PC-9 (cell line): ENCODE data around the gene MTHFD1L.

Experiments used
- EZH2 ChIP-seq: fragments of 200-600 bp; sonication (generic); IDR thresholded peaks from 2 replicates; pipeline ENCODE4 v1.8.0; 2017; ENCODE audit warnings: antibody characterized with exemption, low read depth
- TF ChIP-seq, protein P1 (sequence below): fragments of 200-600 bp; sonication (generic); conservative IDR thresholded peaks from 2 replicates; pipeline ENCODE4 v1.6.1; 2017; ENCODE audit warnings: mixed run types, antibody characterized with exemption, mild to moderate bottlenecking, moderate library complexity

- TF ChIP-seq, protein P1, sequence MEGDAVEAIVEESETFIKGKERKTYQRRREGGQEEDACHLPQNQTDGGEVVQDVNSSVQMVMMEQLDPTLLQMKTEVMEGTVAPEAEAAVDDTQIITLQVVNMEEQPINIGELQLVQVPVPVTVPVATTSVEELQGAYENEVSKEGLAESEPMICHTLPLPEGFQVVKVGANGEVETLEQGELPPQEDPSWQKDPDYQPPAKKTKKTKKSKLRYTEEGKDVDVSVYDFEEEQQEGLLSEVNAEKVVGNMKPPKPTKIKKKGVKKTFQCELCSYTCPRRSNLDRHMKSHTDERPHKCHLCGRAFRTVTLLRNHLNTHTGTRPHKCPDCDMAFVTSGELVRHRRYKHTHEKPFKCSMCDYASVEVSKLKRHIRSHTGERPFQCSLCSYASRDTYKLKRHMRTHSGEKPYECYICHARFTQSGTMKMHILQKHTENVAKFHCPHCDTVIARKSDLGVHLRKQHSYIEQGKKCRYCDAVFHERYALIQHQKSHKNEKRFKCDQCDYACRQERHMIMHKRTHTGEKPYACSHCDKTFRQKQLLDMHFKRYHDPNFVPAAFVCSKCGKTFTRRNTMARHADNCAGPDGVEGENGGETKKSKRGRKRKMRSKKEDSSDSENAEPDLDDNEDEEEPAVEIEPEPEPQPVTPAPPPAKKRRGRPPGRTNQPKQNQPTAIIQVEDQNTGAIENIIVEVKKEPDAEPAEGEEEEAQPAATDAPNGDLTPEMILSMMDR = no peak
- no peak for TF ChIP-seq EZH2
Measured at GRCh38 chr6:151069641-151070040, 204.1 kb downstream of the MTHFD1L start.
